Colon (tissue), 2 donors: ENCODE results near the gene FAM153A.
"Not testable (repeated sequence)": the region's sequence is repeated elsewhere in the genome, so short reads cannot be mapped to it uniquely, and the experiment has no call there.

Source experiments
- FAIRE-seq: peaks from 2 replicates; lab custom pipeline; 2012; peaks lifted over from hg19 to GRCh38; lab: Jason Lieb, UNC
- donor health status: control.
- donor health status: control.

The FAM153A gene

GRCh38 chr5:177782792-177783633 is at the start of gene FAM153A:
Gene FAM153A, minus strand, starts transcription at chr5:177782899.
- FAIRE-seq, result not testable (repeated sequence)

GRCh38 chr5:177832287-177832686 is 49.6 kb upstream of the FAM153A start:
- not testable (repeated sequence) for FAIRE-seq

- not testable (repeated sequence) for FAIRE-seq
Observed at GRCh38 chr5:177826073-177826472, 43.4 kb upstream of the FAM153A start.

- not testable (repeated sequence) for FAIRE-seq
Observed at GRCh38 chr5:177824776-177825175, 42.1 kb upstream of the FAM153A start.

- not testable (repeated sequence) for FAIRE-seq
Observed at GRCh38 chr5:177822489-177822888, 39.8 kb upstream of the FAM153A start.

GRCh38 chr5:177819664-177820063 is 37.0 kb upstream of the FAM153A start:
- not testable (repeated sequence) for FAIRE-seq

GRCh38 chr5:177812814-177813425 is 30.2 kb upstream of the FAM153A start:
- FAIRE-seq, result not testable (repeated sequence)

GRCh38 chr5:177812160-177812743 is 29.6 kb upstream of the FAM153A start:
- not testable (repeated sequence) for FAIRE-seq

- not testable (repeated sequence) for FAIRE-seq
Observed at GRCh38 chr5:177809209-177809913, 26.7 kb upstream of the FAM153A start.

- FAIRE-seq, result not testable (repeated sequence)
Observed at GRCh38 chr5:177808420-177808819, 25.7 kb upstream of the FAM153A start.

- not testable (repeated sequence) for FAIRE-seq
Observed at GRCh38 chr5:177807265-177807664, 24.6 kb upstream of the FAM153A start.

GRCh38 chr5:177801427-177801826 is 18.7 kb upstream of the FAM153A start:
- FAIRE-seq, result not testable (repeated sequence)

- not testable (repeated sequence) for FAIRE-seq
Observed at GRCh38 chr5:177798237-177798840, 15.6 kb upstream of the FAM153A start.

- FAIRE-seq, result not testable (repeated sequence)
Observed at GRCh38 chr5:177793272-177793671, 10.6 kb upstream of the FAM153A start.

- not testable (repeated sequence) for FAIRE-seq
Observed at GRCh38 chr5:177791649-177792048, 8.9 kb upstream of the FAM153A start.

- not testable (repeated sequence) for FAIRE-seq
Observed at GRCh38 chr5:177782169-177782568, 530 bp downstream of the FAM153A start.

GRCh38 chr5:177771206-177771605 is 11.5 kb downstream of the FAM153A start:
- FAIRE-seq, result not testable (repeated sequence)

- not testable (repeated sequence) for FAIRE-seq
Observed at GRCh38 chr5:177770646-177771045, 12.1 kb downstream of the FAM153A start.

GRCh38 chr5:177763737-177764508 is 18.8 kb downstream of the FAM153A start:
- not testable (repeated sequence) for FAIRE-seq

- not testable (repeated sequence) for FAIRE-seq
Observed at GRCh38 chr5:177760954-177761353, 21.7 kb downstream of the FAM153A start.

- FAIRE-seq, result not testable (repeated sequence)
Observed at GRCh38 chr5:177747354-177747753, 35.3 kb downstream of the FAM153A start.
